HTERT RPE-1 (cell line): ENCODE measurements around the gene PAMR1.

Source experiments
- in situ Hi-C: fragments of 300-500 bp; cut with MboI; formaldehyde crosslinking; loops from 4 replicates; pipeline ENCODE4 v1.14.3; 2020; ENCODE audit warnings: low sequenced_read_pairs

PAMR1 gene

DNA sequence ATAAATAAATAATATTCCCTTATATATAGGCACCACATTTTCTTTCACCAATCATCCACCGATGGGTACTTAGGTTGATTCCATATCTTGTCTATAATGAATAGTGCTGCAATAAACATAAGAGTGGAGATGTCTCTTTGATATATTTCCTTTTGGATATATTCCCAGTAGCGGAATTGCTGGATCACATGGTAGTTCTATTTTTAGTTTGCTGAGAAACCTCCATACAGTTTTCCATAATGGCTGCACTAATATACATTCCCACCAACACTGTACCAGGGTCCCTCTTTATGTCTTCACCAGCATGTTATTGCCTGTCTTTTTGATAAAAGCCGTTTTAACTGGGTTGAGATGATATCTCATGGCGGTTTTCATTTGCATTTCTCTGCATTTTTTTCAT, 23.6 kb downstream of the PAMR1 start:
- in situ Hi-C loops: no loop called here

DNA sequence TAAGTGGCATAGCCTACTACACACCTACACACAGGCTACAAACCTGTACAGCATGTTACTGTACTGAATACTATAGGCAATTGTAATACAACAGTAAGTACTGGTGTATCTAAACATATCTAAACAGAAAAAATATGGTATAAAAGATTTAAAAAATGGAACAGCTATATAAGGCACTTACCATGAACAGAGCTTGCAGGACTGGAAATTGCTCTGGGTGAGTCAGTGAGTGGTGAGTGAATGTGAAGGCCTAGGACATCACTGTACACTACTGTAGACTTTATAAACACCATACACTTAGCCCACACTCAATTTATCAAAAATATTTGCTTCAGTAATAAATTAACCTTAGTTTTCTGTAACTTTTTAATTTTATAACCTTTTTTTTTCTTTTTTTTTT, 24.7 kb downstream of the PAMR1 start:
- in situ Hi-C loops: no loop called here

DNA sequence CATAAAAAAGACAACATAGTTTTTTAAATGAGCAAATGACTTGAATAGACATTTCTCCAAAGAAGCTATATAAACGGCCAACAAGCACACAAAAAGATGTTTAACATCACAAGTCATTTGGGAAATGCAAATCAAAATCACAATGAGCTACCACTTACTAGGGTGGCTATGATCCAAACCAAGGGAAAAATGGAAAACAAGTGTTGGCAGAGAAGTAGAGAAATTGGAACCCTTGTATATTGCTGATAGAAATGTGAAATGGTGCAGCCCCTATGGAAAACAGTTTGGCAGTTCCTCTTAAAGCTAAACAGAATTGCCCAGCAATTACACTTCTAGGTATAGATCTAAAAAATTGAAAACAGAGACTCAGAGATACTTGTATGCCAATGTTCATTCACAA, 29.0 kb downstream of the PAMR1 start:
- in situ Hi-C loops: no loop called here

DNA sequence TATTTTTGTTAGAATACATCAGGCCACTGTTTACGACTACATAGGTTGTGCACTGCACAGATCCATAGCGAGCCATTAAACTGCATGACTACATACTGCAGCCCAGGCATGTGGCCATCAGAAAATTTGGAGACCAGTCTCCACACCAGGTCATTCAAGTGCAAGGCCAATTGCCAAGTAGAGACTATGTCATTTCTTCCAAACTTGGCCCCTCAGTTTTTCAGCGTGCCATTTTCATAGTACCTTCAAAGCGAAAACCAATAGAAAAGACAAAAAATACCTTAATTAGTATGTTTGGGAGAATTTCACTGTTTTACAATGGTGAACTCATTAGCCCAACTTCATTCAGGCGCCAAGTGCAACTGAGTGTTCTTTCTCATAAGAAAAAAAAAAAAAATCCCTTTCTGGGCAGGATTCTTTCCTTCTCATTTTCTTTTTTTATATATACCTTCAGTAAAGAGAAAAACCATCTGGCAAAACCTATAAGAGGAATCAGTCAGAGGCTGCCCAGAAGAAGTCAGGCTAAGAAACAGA, 30.4 kb downstream of the PAMR1 start:
- in situ Hi-C loops: no loop called here

DNA sequence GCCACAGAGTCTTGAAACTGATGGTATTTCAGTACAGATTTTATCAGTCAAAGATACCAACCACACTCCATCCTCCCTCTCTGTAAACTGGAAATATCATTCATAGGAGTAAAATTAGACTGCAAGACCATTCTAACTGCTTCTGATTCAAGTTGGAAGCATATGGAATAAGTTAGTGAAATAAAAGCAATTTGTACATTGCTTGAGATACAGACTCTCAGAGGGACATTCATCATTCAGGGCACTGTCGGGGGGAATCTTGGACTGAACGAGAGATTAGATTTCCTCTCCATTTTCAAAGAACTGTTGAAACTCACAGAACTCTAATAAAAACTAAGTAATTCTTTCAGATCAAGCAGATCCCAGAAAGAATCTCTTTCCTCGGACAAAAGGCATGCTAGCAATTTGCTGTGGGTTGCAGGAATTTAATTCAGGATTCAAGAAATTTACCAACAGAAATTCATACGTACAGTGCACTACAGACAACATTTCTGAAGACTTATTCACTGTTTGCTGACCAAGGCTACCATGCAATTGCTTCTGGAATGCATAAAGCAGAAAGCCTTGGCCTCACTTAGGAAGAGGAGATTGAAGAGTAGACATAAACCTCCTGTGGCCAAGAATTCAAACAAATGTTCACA, 34.1 kb downstream of the PAMR1 start:
- in situ Hi-C loops: no loop called here

DNA sequence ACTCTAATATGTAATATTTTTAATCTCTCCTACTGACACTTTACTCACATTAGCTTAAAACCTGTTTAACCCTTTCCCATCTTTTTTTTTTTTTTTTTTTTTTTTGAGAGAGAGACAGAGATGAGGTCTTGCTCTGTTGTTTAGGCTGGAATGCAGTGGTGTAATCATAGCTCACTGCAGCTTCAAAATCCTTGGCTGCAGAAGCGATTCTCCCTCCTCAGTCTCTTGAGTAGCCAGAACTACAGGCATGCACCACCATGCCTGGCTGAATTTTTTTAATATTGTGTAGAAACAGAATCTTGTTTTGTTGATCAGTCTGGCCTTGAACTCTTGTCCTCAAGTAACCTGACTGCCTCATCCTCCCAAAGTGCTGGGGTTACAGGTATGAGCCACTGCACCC, 37.3 kb downstream of the PAMR1 start:
- in situ Hi-C loops: no loop called here

DNA sequence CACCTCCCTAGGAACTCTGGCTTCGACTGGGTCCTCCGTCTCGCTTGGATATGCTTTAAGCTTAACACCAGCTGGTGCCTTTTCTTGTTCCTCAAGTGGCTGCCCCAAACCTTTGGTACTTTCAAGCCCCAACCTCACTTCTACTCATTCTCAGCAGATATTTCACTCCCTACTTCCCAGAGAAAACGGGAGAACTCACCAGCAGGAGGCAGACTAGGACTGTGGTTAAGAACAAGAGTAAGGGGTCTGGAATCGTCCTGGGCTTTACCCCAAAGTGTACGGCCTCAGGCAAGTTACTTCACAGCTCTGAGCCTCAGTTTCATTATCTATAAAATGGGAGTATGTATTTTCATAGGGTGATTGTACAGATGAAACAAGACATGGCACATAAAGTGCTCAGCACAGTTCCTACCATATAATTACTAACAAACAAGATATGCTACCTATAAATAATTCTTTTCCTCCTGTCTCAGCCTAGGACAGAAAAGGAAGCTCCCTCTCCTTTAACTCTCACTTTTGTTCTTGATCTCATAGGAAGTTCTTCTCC, 37.8 kb downstream of the PAMR1 start:
- in situ Hi-C loops: no loop called here

DNA sequence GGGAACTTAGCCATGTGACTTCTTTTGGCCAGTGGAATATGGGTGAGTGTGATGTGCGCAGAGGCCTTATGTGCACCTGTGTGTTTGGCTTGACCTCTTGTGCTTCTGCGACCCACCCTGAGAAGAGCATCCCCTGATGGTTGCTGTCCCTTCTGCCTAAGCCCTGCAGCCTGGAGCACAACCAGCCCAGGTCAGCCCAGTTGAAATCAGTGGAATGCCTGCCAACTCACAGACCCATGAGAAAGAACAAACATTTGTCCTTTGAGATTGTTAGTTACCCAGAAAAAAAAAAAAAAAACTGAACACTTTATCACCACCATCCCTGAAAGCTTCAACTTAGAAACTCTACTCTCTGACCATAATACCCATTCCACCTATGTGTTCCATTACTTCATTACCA, 38.5 kb downstream of the PAMR1 start:
- in situ Hi-C loops: no loop called here

DNA sequence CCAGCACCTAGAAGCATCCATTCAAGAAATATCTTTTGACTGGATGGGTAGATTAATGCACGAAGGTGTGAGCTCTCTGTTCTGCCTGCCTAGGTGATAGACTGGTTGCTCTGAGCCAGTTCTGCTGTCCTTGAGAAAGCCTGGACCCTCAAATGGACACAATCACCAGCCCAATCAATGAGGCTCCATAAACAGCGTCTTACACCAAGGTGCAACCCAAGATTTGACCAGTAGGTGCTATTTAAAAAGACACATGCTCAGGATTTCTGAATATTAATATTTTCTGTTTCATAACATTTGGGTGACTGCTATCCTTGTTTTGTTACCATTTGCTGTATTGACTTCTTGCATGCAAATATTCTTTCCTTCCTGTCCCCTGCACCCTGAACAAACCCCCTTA, 39.0 kb downstream of the PAMR1 start:
- in situ Hi-C loops: no loop called here

DNA sequence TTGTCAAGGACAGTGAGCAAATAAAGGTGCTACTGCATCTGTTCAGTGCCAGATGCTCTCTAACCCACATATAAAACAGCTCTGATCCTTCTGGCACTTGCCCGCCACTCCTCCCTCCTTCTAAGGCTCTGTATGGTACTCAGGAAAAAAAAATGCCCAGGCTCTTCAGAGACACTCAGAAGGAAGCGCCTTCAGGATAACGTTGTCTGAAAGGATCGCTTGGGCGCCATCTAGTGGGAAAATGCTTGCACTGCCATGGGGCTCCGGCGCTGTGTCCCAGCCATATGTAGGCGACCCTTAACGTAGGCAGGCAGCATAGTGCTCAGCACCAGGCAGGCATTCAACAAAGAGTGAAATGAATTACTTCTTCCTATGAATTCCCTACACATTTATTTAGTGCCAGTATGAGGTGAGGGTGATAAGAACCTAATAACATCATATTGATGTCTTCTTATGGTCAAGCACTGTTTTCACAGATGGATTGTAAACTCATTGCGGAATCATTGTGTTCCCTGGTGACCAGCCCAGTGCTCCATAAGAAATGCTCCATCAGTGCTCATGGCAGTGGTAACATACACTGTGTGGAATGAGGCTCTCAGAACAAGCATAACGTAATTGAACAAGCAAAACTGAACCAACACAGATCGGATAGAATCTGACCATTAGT, 39.6 kb downstream of the PAMR1 start:
- in situ Hi-C loops: no loop called here

DNA sequence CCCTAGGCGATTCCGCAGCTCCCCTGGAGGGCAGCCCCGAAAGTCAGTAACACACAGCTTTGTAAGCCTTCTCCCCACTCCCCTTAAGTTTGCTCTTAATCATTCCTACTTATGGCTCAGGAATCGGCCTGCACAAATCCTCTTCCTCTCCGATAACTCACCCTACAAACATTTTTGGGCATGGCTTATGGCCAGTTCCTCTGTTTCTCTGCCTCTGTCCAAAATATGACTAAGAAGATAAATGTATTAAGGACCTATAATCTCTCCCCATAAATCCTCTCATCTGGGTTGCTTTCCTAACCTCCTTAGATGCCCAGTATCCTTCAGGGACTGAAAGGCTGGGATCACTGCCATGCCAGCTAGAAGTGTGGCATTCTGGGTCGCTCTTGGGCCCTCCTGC, 41.0 kb downstream of the PAMR1 start:
- in situ Hi-C loops: no loop called here

DNA sequence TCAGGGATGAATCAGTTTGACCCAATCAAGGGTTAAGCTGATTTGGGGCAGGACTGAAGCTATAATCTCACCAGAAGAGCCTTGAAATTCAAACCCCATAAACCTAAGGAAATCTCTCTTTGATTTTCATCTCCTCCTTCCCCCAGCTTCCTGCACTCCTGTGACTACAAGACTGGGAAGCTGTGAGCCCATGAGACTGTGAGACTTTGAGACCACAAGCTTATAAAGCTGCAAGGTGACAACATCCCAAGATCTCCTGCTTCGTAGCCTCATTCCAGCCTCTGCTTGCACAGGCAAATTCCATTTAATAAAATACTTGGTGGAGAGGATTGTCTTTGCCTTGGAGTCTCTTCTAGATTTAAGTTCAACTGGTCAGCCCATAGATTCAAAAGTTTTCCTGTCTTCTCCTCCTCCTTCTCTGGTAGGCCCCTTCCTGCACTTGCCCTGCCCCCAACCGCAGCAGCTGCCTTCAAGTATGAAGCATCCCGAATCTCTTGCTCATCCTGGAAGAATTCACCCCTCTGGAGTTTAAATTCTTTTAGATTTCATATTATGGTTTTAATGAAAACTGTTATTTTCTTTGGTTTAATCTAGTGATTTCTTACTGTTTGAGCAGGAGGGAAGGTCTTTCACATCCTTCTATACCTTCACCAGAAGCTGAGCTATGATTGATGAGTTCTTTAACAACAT, 42.1 kb downstream of the PAMR1 start:
- in situ Hi-C loops: no loop called here

DNA sequence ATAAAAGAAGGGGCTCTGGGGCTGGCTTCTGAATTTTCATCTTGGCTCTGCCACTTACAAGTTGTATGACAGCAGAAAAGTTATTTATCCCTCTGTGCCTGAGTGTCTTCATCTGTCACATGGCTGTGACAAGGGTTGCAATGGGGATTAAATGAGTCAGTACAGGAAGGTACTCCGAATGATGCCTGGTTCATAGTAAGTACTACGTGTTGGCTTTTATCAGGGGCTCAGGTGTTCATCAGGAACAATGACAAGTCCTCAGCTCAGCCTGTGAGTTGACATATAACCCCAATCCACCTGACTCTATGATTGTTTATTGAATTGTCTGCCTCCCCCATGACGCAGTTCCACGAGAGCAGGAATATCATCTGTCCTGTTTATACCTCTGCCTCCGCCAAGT, 45.7 kb downstream of the PAMR1 start:
- in situ Hi-C loops: no loop called here

DNA sequence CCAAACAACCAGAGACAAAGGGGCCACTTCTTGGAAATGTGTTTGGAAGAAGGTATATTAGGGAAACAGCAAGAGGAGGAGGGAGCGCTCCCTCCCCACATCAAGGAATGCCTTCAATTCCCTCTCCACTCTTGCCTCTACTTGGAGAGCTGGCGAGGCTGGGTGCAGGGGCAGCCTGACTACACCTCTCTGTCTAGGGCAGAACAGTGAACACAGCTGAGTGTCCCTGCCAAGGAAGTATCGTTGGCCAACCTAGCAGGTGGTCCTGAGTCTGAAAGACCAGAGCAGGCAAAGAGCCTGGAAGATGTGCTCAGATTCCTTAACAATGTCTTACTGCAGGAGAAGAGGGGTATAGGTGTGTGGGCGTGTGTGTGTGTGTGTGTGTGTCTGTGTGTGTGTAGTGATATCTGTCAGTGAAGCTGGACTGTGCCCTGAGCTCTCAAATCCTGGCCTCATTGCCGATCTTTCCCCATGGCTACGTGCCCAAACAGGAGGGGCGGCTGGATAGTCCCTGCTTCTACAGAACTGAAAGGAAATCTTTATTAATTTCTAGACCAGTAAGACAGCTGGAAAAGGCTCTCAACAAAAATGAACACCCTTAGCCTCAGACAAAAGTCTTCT, 46.8 kb downstream of the PAMR1 start:
- in situ Hi-C loops: no loop called here

DNA sequence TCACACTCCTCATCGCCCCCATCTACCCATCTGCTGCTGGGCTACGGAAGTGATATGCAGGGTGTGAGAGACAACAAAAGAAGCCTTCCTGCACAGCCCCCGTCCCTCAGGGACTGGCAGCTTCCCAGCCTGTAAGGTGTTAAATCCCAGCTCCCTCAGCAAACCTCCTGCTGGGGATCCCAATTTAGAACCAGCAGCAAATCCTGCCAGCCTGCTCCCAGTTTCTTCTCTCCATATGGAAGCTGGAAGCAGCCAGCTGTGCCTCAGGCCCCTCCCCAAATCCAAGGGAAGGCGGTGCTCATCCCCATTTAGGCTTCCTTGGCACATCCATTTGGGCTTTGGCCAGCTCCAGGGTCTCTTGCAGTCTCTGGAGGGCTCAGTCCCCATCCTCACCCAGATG, 47.5 kb downstream of the PAMR1 start:
- in situ Hi-C loops: no loop called here

DNA sequence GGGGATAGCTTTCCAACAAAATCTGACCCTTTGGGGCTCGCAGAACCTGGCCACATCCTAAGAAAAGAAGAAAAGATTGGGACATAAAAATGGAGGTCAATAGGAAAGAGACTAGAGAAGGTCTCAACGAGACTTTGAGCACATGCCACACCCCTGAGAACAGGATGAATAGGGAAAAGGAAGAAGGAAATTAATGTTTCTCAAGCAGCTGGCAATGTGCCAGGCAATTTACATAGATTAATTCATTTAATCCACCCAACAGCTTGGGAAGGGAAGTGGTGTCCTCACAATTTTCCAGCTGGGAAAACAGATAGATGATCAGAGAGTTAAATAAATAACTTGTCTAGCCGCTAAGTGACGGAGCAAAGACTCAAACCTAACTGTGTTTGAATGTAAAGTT, 50.7 kb downstream of the PAMR1 start:
- in situ Hi-C loops: no loop called here

DNA sequence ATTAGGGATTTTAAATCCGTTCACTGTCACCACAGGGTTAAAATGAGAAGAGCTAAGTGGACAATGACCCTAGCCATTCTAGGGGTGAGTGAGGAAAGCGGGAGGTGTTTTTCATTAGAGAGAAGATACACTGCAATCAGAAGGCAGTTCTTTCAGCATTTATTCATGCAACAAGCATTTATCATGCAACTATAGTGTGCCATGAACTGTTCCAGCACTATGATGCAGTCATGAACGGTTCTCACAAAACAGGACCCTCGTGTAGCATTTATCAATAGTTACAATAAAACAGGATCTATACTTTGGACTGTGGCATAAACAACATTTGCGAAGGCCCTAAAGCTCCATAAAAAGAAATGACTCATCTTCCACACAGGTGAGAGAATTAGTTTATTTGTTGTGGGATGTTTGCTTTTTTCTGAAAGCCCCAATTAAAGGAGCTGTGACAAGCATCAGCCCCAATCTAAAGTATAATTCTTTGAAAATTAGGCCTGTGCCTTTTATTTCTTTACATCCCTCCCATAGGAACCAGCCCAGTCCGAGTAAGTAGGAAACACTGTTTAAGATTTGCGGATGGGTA, 51.5 kb downstream of the PAMR1 start:
- in situ Hi-C loops: no loop called here

DNA sequence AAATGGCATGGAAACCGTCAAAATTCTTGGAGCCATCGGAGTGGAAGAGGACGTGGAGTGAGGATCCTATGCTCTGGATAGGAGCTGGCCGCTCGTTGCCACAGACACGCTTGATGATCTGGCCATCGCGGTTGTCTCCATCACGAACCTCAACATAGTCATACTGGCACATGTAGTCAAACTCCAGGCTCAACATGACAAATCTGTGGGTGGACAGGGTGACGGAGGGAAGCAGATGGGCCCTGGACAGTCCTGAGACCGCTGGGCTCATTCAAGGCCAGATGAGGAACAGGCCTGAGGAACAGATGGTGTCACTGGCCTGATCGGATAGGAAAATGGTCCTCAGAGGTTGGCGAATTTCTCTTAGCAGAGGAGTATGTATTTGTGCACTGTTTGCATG, 54.8 kb downstream of the PAMR1 start:
- in situ Hi-C loops: no loop called here

DNA sequence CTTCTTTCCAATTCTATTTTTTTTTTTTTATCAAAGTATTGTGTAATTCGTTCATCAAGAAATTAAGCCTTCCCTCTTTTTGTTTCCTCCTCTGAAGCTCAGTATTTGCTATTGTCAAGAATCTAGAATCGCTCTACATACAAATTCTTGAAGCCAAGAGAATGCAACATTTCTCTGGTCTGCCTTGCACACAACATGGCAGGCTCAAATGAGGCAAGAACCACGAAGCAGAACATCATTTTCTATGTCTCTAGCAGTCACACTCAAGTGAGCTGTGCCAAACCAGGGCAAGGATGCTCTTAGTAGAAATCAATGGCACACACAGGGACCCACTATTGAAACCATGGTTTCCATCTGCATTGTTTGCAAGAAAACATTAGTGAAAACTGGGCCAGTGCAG, 59.4 kb downstream of the PAMR1 start:
- in situ Hi-C loops: no loop called here

DNA sequence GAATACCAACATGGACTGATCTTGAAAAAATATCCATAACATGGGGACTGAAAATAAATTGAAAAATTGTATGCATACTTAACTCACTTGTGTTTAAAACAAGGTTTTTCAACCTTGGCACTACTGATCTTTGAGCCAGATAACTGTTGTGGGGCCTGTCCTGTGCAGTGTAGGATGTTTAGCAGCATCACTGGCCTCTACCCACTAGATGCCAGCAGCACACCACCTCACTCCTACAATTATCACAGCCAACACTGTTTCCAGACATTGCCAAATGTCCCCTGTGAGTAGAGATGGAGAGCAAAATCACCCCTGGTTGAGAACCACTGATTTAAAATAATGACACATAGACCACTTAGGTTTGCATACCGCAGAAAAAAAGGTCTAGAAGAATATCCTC, 61.1 kb downstream of the PAMR1 start:
- in situ Hi-C loops: no loop called here

DNA sequence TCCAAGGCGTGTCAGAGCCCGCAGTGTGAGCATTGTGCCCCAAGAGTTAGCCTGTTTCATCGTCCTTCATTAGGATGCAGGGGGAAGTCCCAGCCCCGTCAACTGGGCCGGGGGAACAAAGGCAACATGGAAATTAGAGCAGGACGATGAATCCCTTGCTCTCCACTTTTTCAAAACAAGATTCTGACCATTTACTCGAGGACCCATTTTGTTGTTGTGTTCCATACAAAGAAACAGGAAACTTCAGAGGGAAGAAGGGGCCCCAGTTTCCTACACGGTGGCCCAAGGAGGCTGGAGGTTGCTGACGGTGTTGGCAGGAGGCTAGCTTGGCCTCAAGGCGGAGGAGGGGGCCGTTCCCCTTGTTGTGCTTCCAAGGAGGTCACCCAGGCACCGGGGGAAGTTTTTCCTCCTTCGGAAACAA, 62.1 kb downstream of the PAMR1 start:
- in situ Hi-C loops: no loop called here
